Epithelial cell of proximal tubule (primary cell): ENCODE data around the gene EFCAB12. TPM values are rescaled to one million over a fixed set of nuclear protein-coding genes. Genes with fewer than 3 reads are reported as not detected.

Source experiments
- DNase-seq: peaks from one replicate; pipeline ENCODE4 v3.0.0-alpha.2; 2011; ENCODE audit warnings: low read depth
- H3K4me3 ChIP-seq: 2 replicates; pipeline ENCODE4 v1.5.1; 2011; ENCODE audit warnings: low read depth, mild to moderate bottlenecking, low read length
- CTCF ChIP-seq: conservative IDR thresholded peaks from 2 replicates; pipeline ENCODE4 v1.5.1; 2012; ENCODE audit warnings: low read depth, mild to moderate bottlenecking, low read length
- total RNA-seq: library from RNA; depleted of rRNA; stranded (reverse); fragments of >200 nt; gene quantifications from 2 replicates; pipeline ENCODE4 v1.2.3, GENCODE V29; 2015

The EFCAB12 gene
- total RNA-seq, 1 donor from 2014 or later: not detected

GRCh38 chr3:129404610-129405009 is 23.8 kb downstream of the EFCAB12 start:
- TF ChIP-seq CTCF: no peak
- no peak for DNase-seq
- H3K4me3 ChIP-seq: no peak overlapping the region

GRCh38 chr3:129404130-129404529 is 24.3 kb downstream of the EFCAB12 start:
- no peak for DNase-seq
- TF ChIP-seq CTCF: no peak
- no peak overlapping the region for H3K4me3 ChIP-seq

- TF ChIP-seq CTCF: no peak
- DNase-seq: no peak
- no peak overlapping the region for H3K4me3 ChIP-seq
Measured at GRCh38 chr3:129403450-129403849, 25.0 kb downstream of the EFCAB12 start.

GRCh38 chr3:129402616-129403015 is 25.8 kb downstream of the EFCAB12 start:
- DNase-seq: no peak
- no peak for TF ChIP-seq CTCF
- H3K4me3 ChIP-seq: no peak overlapping the region

GRCh38 chr3:129402210-129402609 is 26.2 kb downstream of the EFCAB12 start:
- no peak overlapping the region for H3K4me3 ChIP-seq
- no peak for TF ChIP-seq CTCF
- no peak for DNase-seq

GRCh38 chr3:129399895-129400357 is 28.5 kb downstream of the EFCAB12 start:
- H3K4me3 ChIP-seq: peak overlapping the region; percentile 70
- DNase-seq: no peak
- no peak for TF ChIP-seq CTCF

GRCh38 chr3:129399145-129399894 is 29.1 kb downstream of the EFCAB12 start:
- TF ChIP-seq CTCF: peak; percentile 98
- peak overlapping the region; percentile 70 for H3K4me3 ChIP-seq
- peak; percentile 91 for DNase-seq
